Stimulated activated CD4-positive, alpha-beta T cell treated with anti-CD3 and anti-CD28 coated beads, Interleukin-12 subunit alpha, Interleukin-12 subunit beta, amount 100 ng/mL, for 4 hours (primary cell): ENCODE data around the gene GAPDH.
A peak's percentile ranks its signal among the peaks of the same experiment; 100 is the strongest.

Source experiments
- DNase-seq: peaks from one replicate; pipeline ENCODE4 v3.0.0-alpha.2; 2020

GAPDH gene

GRCh38 chr12:6530576-6531260 is 3.6 kb upstream of the GAPDH start:
- no peak for DNase-seq

- DNase-seq = peak; percentile 73
Measured at GRCh38 chr12:6532051-6532926, 2.0 kb upstream of the GAPDH start.

GRCh38 chr12:6532927-6533652 is 1.2 kb upstream of the GAPDH start:
- peak; percentile 33 for DNase-seq

GRCh38 chr12:6533653-6533922 is 729 bp upstream of the GAPDH start:
- no peak for DNase-seq

- no peak for DNase-seq
Measured at GRCh38 chr12:6534695-6534944, 303 bp downstream of the GAPDH start.

GRCh38 chr12:6534945-6535696 is 804 bp downstream of the GAPDH start:
- peak; percentile 73 for DNase-seq

- DNase-seq = no peak
Measured at GRCh38 chr12:6535697-6535946, 1.3 kb downstream of the GAPDH start.

- peak; percentile 18 for DNase-seq
Measured at GRCh38 chr12:6535960-6536847, 1.9 kb downstream of the GAPDH start.

- DNase-seq = peak; percentile 17
Measured at GRCh38 chr12:6536894-6537579, 2.7 kb downstream of the GAPDH start.

- peak; percentile 79 for DNase-seq
Measured at GRCh38 chr12:6537580-6538419, 3.5 kb downstream of the GAPDH start.

- DNase-seq = peak; percentile 37
Measured at GRCh38 chr12:6538420-6539313, 4.3 kb downstream of the GAPDH start.

GRCh38 chr12:6539314-6539682 is 5.0 kb downstream of the GAPDH start:
- DNase-seq = no peak

GRCh38 chr12:6539707-6540134 is 5.4 kb downstream of the GAPDH start:
- no peak for DNase-seq

- DNase-seq = peak; percentile 48
Measured at GRCh38 chr12:6540181-6540877, 6.0 kb downstream of the GAPDH start.

GRCh38 chr12:6541371-6542165 is 7.3 kb downstream of the GAPDH start:
- no peak for DNase-seq

- no peak for DNase-seq
Measured at GRCh38 chr12:6542209-6543009, 8.1 kb downstream of the GAPDH start.

GRCh38 chr12:6546016-6546415 is 11.7 kb downstream of the GAPDH start:
- DNase-seq = no peak

GRCh38 chr12:6547566-6547965 is 13.2 kb downstream of the GAPDH start:
- no peak for DNase-seq
